Occipital lobe (tissue), 2 donors: ENCODE results near the gene BCAR3. TPM values are rescaled to one million over a fixed set of nuclear protein-coding genes. Genes with fewer than 3 reads are reported as not detected.
A peak's percentile ranks its signal among the peaks of the same experiment; 100 is the strongest.

ENCODE experiments used
- DNase-seq: peaks from one replicate; lab custom pipeline; 2025; lab: John Stamatoyannopoulos, UW
- total RNA-seq: library from RNA; depleted of rRNA; stranded (reverse); fragments of >200 nt; gene quantifications from one replicate; pipeline ENCODE4 v1.2.3, GENCODE V29; 2014

The BCAR3 gene
- 5.9 TPM for total RNA-seq

- DNase-seq: no peak
Measured at GRCh38 chr1:93681101-93681988, at the start of gene BCAR3. TSS of gene BCAR3 (minus strand) at chr1:93681837. CDS start at chr1:93674930, 6,907 bp downstream.

- DNase-seq: no peak
Measured at GRCh38 chr1:93730621-93731020, 49.0 kb upstream of the BCAR3 start.

GRCh38 chr1:93729906-93730305 is 48.3 kb upstream of the BCAR3 start:
- DNase-seq: peak; percentile 13

- DNase-seq: no peak
Measured at GRCh38 chr1:93729502-93729901, 47.9 kb upstream of the BCAR3 start.

- no peak for DNase-seq
Measured at GRCh38 chr1:93728480-93729131, 47.0 kb upstream of the BCAR3 start.

- no peak for DNase-seq
Measured at GRCh38 chr1:93723733-93724270, 42.2 kb upstream of the BCAR3 start.

- no peak for DNase-seq
Measured at GRCh38 chr1:93723110-93723509, 41.5 kb upstream of the BCAR3 start.

GRCh38 chr1:93722081-93723031 is 40.7 kb upstream of the BCAR3 start:
- no peak for DNase-seq

GRCh38 chr1:93720956-93721626 is 39.5 kb upstream of the BCAR3 start:
- no peak for DNase-seq

GRCh38 chr1:93717640-93718039 is 36.0 kb upstream of the BCAR3 start:
- DNase-seq: no peak

- DNase-seq: no peak
Measured at GRCh38 chr1:93716941-93717368, 35.3 kb upstream of the BCAR3 start.

- no peak for DNase-seq
Measured at GRCh38 chr1:93716163-93716562, 34.5 kb upstream of the BCAR3 start.

- DNase-seq: no peak
Measured at GRCh38 chr1:93715529-93716126, 34.0 kb upstream of the BCAR3 start.

- no peak for DNase-seq
Measured at GRCh38 chr1:93714356-93714755, 32.7 kb upstream of the BCAR3 start.

GRCh38 chr1:93713341-93713740 is 31.7 kb upstream of the BCAR3 start:
- DNase-seq: no peak

- no peak for DNase-seq
Measured at GRCh38 chr1:93712741-93713140, 31.1 kb upstream of the BCAR3 start.

GRCh38 chr1:93710499-93711453 is 29.1 kb upstream of the BCAR3 start:
- DNase-seq: no peak

- DNase-seq: no peak
Measured at GRCh38 chr1:93708734-93709481, 27.3 kb upstream of the BCAR3 start.
